Uterus (tissue), 4 donors: ENCODE measurements around the gene SREK1IP1. TPM values are rescaled to one million over a fixed set of nuclear protein-coding genes. Genes with fewer than 3 reads are reported as not detected.

ENCODE experiments used
- DNase-seq, 2 donors: peaks; one replicate each; pipeline ENCODE4 v3.0.0-alpha.2; 2019 to 2020
- H3K27ac ChIP-seq, 2 donors: fragments of 200-600 bp; sonication (generic); 1 replicate in 1 of 2; 2 replicates in 1 of 2; pipeline ENCODE4 v1.5.1; 2016 to 2018
- H3K27me3 ChIP-seq, 2 donors: fragments of 200-600 bp; sonication (generic); one replicate each; pipeline ENCODE4 v1.5.1; 2018 to 2019; ENCODE audit warnings: control low read depth in 1 of 2
- H3K36me3 ChIP-seq, 2 donors: fragments of 200-600 bp; sonication (generic); one replicate each; pipeline ENCODE4 v1.5.1; 2019; ENCODE audit warnings: control low read depth in 1 of 2
- H3K4me1 ChIP-seq, 2 donors: fragments of 200-600 bp; sonication (generic); one replicate each; pipeline ENCODE4 v1.5.1; 2018 to 2019; ENCODE audit warnings: control low read depth in 1 of 2
- H3K4me3 ChIP-seq, 2 donors: fragments of 200-600 bp; sonication (generic); 1 replicate in 1 of 2; 2 replicates in 1 of 2; pipeline ENCODE4 v1.5.1; 2018 to 2019; ENCODE audit warnings: mild to moderate bottlenecking in 1 of 2
- H3K9me3 ChIP-seq, 2 donors: fragments of 200-600 bp; sonication (generic); one replicate each; pipeline ENCODE4 v1.5.1; 2019; ENCODE audit warnings: control low read depth in 1 of 2
- POLR2A ChIP-seq, 2 donors: fragments of 450-650 bp; IDR thresholded peaks; one replicate each; pipeline ENCODE4 v1.6.1; 2016; ENCODE audit warnings: antibody characterized with exemption in 2 of 2, mild to moderate bottlenecking in 1 of 2, moderate library complexity in 1 of 2
- intact Hi-C: fragments of 100-400 bp; cut with DNase I; formaldehyde crosslinking; loops from one replicate; pipeline ENCODE4 v1.15.1; 2023; ENCODE audit warnings: low total_unique reads
- total RNA-seq, 4 donors: library from RNA; depleted of rRNA in 3 of 4; stranded (reverse); fragments of >200 nt in 3 of 4; gene quantifications; one replicate each; pipeline versions ENCODE4 v1.1.0 to v1.2.4, GENCODE V29; 2014 to 2023
- TF ChIP-seq, protein P1 (sequence below), 4 experiments: fragments of 200-600 bp in 2 of 4; fragments of 450-650 bp in 2 of 4; sonication (generic) in 2 of 4; IDR thresholded peaks; one replicate each; pipeline ENCODE4 v1.5.1; 2016 to 2019; ENCODE audit warnings: antibody characterized with exemption in 4 of 4, mild to moderate bottlenecking in 2 of 4, moderate library complexity in 1 of 4
- donor health status: DM: yes; HTN: yes; CAD: no.

The SREK1IP1 gene
- total RNA-seq, result 10 to 100 TPM in 3 of 4 donors, 1 to 10 TPM in 1; 3.6 to 28.4 (median 18.0) TPM

DNA sequence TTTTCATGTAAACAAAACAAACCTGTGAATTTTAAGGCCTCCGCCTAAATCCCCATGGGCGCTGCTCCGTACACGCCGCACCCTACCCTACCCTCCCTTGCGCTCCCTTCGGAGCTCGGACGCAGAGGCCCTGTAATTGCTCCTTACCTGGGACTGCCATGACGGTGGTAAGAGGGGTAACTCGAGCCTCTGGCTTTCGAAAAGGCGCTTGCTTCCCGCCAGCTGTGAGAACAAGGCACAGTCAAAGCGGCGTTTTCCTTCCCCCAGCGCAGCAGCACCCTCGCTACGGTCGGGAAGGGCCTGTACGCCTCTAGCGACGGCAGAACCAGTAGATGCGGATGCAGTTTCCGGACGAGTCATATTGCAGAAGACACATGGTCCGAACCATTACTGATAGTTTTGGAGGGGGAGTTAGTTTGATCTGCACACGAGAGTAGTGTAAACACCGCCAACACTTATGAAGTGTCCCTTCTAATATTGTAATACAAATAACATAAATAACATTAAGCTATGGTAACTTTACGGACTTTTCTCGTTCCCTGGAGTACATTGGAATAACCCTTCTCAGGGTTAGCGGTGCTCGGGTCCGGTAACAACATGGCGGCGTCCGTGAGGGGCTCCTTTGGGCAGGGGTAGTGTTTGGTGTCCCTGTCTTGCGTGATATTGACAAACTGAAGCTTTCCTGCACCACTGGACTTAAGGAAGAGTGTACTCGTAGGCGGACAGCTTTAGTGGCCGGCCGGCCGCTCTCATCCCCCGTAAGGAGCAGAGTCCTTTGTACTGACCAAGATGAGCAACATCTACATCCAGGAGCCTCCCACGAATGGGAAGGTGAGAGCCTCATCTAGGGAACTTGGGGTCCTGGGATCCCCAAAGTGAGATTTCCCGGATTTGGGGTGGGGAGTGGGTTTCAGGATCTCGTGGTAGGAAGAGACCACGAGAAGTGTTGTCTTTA lies at the start of gene SREK1IP1, which contains the start of gene CWC27:
Gene SREK1IP1 (minus strand): TSS at position 334 of the 955 bp plus-strand sequence. CDS start 174 bp downstream, at position 160.
Gene CWC27 (plus strand): TSS at position 573 of the 955 bp plus-strand sequence. CDS start 217 bp downstream, at position 790.
- no peaks in the 10 kb centered on the region for H3K36me3 ChIP-seq
- H3K27ac ChIP-seq, result peak within 1 kb of the TSS; percentile 78 to 92
- DNase-seq, result peak; percentile 74 to 75
- TF ChIP-seq, protein P1, sequence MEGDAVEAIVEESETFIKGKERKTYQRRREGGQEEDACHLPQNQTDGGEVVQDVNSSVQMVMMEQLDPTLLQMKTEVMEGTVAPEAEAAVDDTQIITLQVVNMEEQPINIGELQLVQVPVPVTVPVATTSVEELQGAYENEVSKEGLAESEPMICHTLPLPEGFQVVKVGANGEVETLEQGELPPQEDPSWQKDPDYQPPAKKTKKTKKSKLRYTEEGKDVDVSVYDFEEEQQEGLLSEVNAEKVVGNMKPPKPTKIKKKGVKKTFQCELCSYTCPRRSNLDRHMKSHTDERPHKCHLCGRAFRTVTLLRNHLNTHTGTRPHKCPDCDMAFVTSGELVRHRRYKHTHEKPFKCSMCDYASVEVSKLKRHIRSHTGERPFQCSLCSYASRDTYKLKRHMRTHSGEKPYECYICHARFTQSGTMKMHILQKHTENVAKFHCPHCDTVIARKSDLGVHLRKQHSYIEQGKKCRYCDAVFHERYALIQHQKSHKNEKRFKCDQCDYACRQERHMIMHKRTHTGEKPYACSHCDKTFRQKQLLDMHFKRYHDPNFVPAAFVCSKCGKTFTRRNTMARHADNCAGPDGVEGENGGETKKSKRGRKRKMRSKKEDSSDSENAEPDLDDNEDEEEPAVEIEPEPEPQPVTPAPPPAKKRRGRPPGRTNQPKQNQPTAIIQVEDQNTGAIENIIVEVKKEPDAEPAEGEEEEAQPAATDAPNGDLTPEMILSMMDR (IDR thresholded peaks at IDR 0.05), result peak in 3 of 4 experiments; percentile 11 to 34 (median 22)
- peak; percentile 27 to 44 for TF ChIP-seq POLR2A (IDR thresholded peaks at IDR 0.05)
- intact Hi-C loops, result no loop called here
- peaks cover 6 to 12% of the 10 kb centered on the region in 2 donors for H3K4me1 ChIP-seq
- H3K9me3 ChIP-seq, result no peaks in the 10 kb centered on the region
- peak within 1 kb of the TSS; percentile 56 to 87 for H3K4me3 ChIP-seq
- no peaks in the 10 kb centered on the region for H3K27me3 ChIP-seq

GRCh38 chr5:64818245-64818644 lies 49.8 kb upstream of the SREK1IP1 start:
- TF ChIP-seq, protein P1 (IDR thresholded peaks at IDR 0.05), result no peak
- TF ChIP-seq POLR2A (IDR thresholded peaks at IDR 0.05), result no peak
- H3K4me1 ChIP-seq, result no peaks in the 10 kb centered on the region
- no peak for DNase-seq
- no peaks in the 10 kb centered on the region for H3K36me3 ChIP-seq
- no peaks in the 10 kb centered on the region for H3K9me3 ChIP-seq
- intact Hi-C loops, result no loop called here
- H3K27ac ChIP-seq, result no peak overlapping the region
- H3K27me3 ChIP-seq, result no peaks in the 10 kb centered on the region
- no peak overlapping the region for H3K4me3 ChIP-seq

DNA sequence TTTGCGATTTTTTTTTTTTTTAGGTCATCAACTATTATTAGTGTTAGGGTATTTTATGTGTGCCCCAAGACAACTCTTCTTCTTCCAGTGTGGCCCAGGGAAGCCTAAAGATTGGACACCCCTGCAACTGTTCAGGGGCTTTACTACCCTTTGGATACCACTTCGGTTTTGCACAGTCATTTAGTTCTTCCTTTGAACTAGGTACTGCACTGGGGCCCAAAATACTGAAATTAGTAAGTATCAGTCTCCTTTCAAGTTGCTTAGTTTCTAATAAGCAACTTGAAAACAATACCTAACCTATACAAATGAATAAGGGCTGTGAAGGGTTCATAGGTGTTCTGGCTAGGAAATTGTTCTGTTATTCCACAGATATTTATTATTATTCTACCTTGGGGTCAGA lies 45.6 kb upstream of the SREK1IP1 start:
- TF ChIP-seq, protein P1 (IDR thresholded peaks at IDR 0.05), result no peak
- no peak for TF ChIP-seq POLR2A (IDR thresholded peaks at IDR 0.05)
- H3K9me3 ChIP-seq, result no peaks in the 10 kb centered on the region
- H3K27me3 ChIP-seq, result no peaks in the 10 kb centered on the region
- no peaks in the 10 kb centered on the region for H3K4me1 ChIP-seq
- no peak overlapping the region for H3K4me3 ChIP-seq
- H3K36me3 ChIP-seq, result no peaks in the 10 kb centered on the region
- no peak overlapping the region for H3K27ac ChIP-seq
- no peak for DNase-seq
- intact Hi-C loops, result no loop called here

GRCh38 chr5:64811050-64811640 lies 42.7 kb upstream of the SREK1IP1 start:
- no peaks in the 10 kb centered on the region for H3K36me3 ChIP-seq
- intact Hi-C loops, result no loop called here
- no peaks in the 10 kb centered on the region for H3K9me3 ChIP-seq
- no peak for DNase-seq
- H3K27ac ChIP-seq, result no peak overlapping the region
- no peaks in the 10 kb centered on the region for H3K4me1 ChIP-seq
- TF ChIP-seq, protein P1 (IDR thresholded peaks at IDR 0.05), result peak; percentile 54 to 63 (median 58)
- no peak for TF ChIP-seq POLR2A (IDR thresholded peaks at IDR 0.05)
- H3K4me3 ChIP-seq, result no peak overlapping the region
- no peaks in the 10 kb centered on the region for H3K27me3 ChIP-seq

DNA sequence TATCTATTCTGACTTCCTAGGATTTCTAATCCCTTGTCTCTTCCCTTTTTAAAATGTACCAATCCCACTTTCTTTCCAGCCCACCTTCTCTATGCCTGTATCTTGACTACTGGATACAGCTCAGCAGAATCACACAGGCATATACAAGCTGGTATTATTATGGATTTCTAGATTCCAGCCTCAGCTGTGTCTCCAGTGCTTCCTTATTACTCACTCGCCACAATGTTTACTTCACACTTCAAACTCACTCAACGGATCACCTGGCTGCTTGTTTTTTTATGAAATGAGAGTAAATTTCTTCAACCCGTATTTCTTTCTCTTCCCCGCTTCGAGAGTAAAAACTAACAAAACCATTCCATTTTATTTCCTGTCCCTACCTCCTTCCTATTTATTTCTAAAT lies 39.0 kb upstream of the SREK1IP1 start:
- Histone ChIP-seq H3K9me3 (no peaks in the 10 kb centered on the region), H3K36me3 (peaks cover 0 to 3% of the 10 kb centered on the region in 2 donors), H3K4me3 (no peak overlapping the region), H3K27me3 (no peaks in the 10 kb centered on the region), H3K27ac (no peak overlapping the region), H3K4me1 (no peaks in the 10 kb centered on the region)
- intact Hi-C loops, result no loop called here
- TF ChIP-seq, protein P1 (IDR thresholded peaks at IDR 0.05), result no peak
- no peak for TF ChIP-seq POLR2A (IDR thresholded peaks at IDR 0.05)
- DNase-seq, result no peak
